Ovary (tissue), 3 donors: ENCODE results near the gene RNU1-4.
"Not testable (repeated sequence)": the region's sequence is repeated elsewhere in the genome, so short reads cannot be mapped to it uniquely, and the experiment has no call there.

Source experiments
- EP300 ChIP-seq: sonication (generic); formaldehyde crosslinking; IDR thresholded peaks from one replicate; pipeline ENCODE4 v1.6.1; 2017; ENCODE audit warnings: antibody characterized with exemption
- POLR2A ChIP-seq: fragments of 450-650 bp; IDR thresholded peaks from one replicate; pipeline ENCODE4 v1.6.1; 2017; ENCODE audit warnings: antibody characterized with exemption, mild to moderate bottlenecking, moderate library complexity
- TF ChIP-seq, protein P1 (sequence below), 3 donors: fragments of 450-650 bp in 2 of 3; fragments of 200-600 bp in 1 of 3; IDR thresholded peaks; one replicate each; pipeline versions ENCODE4 v1.5.1 to v1.8.0; 2016 to 2022; ENCODE audit warnings: antibody characterized with exemption in 3 of 3, mild to moderate bottlenecking in 1 of 3
- donor health status: DM: no; HTN: no; CAD: no.

DNA sequence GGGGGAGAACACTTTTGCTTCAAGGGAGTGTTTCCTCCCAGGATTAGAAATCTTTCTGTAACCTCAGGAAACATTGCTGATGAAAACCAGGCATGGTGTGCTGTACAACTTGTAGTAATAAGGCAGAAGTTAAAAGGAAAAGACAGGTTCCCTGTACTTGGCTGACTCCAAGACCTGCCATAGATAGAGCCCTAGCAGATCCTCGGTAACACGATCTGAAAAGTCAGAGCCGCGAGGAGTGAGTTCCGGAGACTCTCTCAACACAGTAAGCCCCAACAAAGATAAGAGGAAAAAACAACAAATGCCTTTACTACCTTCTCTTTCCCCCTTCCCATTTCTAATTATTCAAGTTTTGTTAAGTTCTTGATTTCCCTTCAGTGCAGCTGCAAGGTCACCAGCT is 7.3 kb downstream of the RNU1-4 start:
- TF ChIP-seq, protein P1, sequence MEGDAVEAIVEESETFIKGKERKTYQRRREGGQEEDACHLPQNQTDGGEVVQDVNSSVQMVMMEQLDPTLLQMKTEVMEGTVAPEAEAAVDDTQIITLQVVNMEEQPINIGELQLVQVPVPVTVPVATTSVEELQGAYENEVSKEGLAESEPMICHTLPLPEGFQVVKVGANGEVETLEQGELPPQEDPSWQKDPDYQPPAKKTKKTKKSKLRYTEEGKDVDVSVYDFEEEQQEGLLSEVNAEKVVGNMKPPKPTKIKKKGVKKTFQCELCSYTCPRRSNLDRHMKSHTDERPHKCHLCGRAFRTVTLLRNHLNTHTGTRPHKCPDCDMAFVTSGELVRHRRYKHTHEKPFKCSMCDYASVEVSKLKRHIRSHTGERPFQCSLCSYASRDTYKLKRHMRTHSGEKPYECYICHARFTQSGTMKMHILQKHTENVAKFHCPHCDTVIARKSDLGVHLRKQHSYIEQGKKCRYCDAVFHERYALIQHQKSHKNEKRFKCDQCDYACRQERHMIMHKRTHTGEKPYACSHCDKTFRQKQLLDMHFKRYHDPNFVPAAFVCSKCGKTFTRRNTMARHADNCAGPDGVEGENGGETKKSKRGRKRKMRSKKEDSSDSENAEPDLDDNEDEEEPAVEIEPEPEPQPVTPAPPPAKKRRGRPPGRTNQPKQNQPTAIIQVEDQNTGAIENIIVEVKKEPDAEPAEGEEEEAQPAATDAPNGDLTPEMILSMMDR (IDR thresholded peaks at IDR 0.05): not testable (repeated sequence)
- not testable (repeated sequence) for TF ChIP-seq POLR2A, EP300
